PC-3 (cell line): ENCODE measurements around the gene TBC1D14. TPM values are rescaled to one million over a fixed set of nuclear protein-coding genes. Genes with fewer than 3 reads are reported as not detected.

Experiments
- ATAC-seq: fragments of 200-7000 bp; cut with Tn5 transposase; 2 replicates; pipeline ENCODE4 v1.9.1; 2020; ENCODE audit warnings: mild to moderate bottlenecking, moderate library complexity
- BruUV-seq: library from RNA; stranded (reverse); fragments of 400-500 nt; replicated peaks from 2 replicates; lab custom pipeline; 2021; lab: Mats Ljungman, UMichigan
- CTCF ChIA-PET: fragments of 300-600 bp; sonication (Branson Sonifier 250); formaldehyde crosslinking; loops from one replicate; lab custom pipeline; 2022; ENCODE audit warnings: antibody characterized with exemption; lab: Charles Lee
- POLR2A ChIA-PET: fragments of 300-600 bp; sonication (Branson Sonifier 250); formaldehyde crosslinking; loops from one replicate; lab custom pipeline; 2022; ENCODE audit warnings: antibody characterized with exemption; ENCODE audit not compliant: unreplicated experiment; lab: Charles Lee
- DNase-seq: peaks from one replicate; pipeline ENCODE4 v3.0.0-alpha.2; 2015
- H2AFZ ChIP-seq: fragments of 300-600 bp; sonication (generic); 2 replicates; pipeline ENCODE4 v1.6.0; 2016; ENCODE audit warnings: antibody characterized with exemption, low read length
- H3F3A ChIP-seq: fragments of 300-600 bp; sonication (generic); one replicate; pipeline ENCODE4 v1.6.0; 2017; ENCODE audit warnings: antibody characterized with exemption, low read length, control low read depth, mild to moderate bottlenecking; ENCODE audit not compliant: unreplicated experiment
- H3K27ac ChIP-seq: fragments of 300-600 bp; sonication (generic); 2 replicates; pipeline ENCODE4 v1.5.1; 2016; ENCODE audit warnings: mild to moderate bottlenecking, low read length
- H3K27me3 ChIP-seq: fragments of 300-600 bp; sonication (generic); 2 replicates; pipeline ENCODE4 v1.6.1; 2016; ENCODE audit warnings: low read length, mixed read lengths
- H3K36me3 ChIP-seq: fragments of 300-600 bp; sonication (generic); 2 replicates; pipeline ENCODE4 v1.6.1; 2016; ENCODE audit warnings: low read depth, mixed run types, low read length, mixed read lengths
- H3K4me1 ChIP-seq: fragments of 300-600 bp; sonication (generic); 2 replicates; pipeline ENCODE4 v1.5.1; 2016; ENCODE audit warnings: low read length; ENCODE audit not compliant: insufficient read depth
- H3K4me2 ChIP-seq: fragments of 300-600 bp; sonication (generic); 2 replicates; pipeline ENCODE4 v1.6.0; 2016; ENCODE audit warnings: low read length
- H3K4me3 ChIP-seq: fragments of 300-600 bp; sonication (generic); 2 replicates; pipeline ENCODE4 v1.5.1; 2016; ENCODE audit warnings: mild to moderate bottlenecking, low read length, mixed read lengths
- H3K79me2 ChIP-seq: fragments of 300-600 bp; sonication (generic); 2 replicates; pipeline ENCODE4 v1.6.1; 2017; ENCODE audit warnings: low read length, mixed read lengths
- H3K9ac ChIP-seq: fragments of 300-600 bp; sonication (generic); 2 replicates; pipeline ENCODE4 v1.6.0; 2016; ENCODE audit warnings: mild to moderate bottlenecking, low read length
- H3K9me2 ChIP-seq: fragments of 300-600 bp; sonication (generic); replicated peaks from 2 replicates; pipeline ENCODE4 v1.6.1; 2016; ENCODE audit warnings: mixed run types, low read length, mixed read lengths
- H3K9me3 ChIP-seq: fragments of 300-600 bp; sonication (generic); 2 replicates; pipeline ENCODE4 v1.6.1; 2016; ENCODE audit warnings: low read length, mixed read lengths
- H4K20me1 ChIP-seq: fragments of 300-600 bp; sonication (generic); 2 replicates; pipeline ENCODE4 v1.6.1; 2016; ENCODE audit warnings: low read length, mixed read lengths
- CTCF ChIP-seq: fragments of 300-600 bp; sonication (generic); conservative IDR thresholded peaks from 2 replicates; pipeline ENCODE4 v1.5.1; 2017; ENCODE audit warnings: antibody characterized with exemption, low read depth, mild to moderate bottlenecking, low read length
- EZH2 ChIP-seq: fragments of 300-600 bp; sonication (generic); IDR thresholded peaks from one replicate; pipeline ENCODE4 v1.6.1; 2017; ENCODE audit warnings: antibody characterized with exemption, mild to moderate bottlenecking, low read length; ENCODE audit not compliant: unreplicated experiment
- EZH2phosphoT487 ChIP-seq: fragments of 300-600 bp; sonication (generic); IDR thresholded peaks from 2 replicates; pipeline ENCODE4 v1.6.1; 2018; ENCODE audit warnings: mild to moderate bottlenecking, antibody characterized with exemption, low read length, borderline replicate concordance
- intact Hi-C: fragments of 100-400 bp; cut with micrococcal nuclease; formaldehyde crosslinking; loops from 2 replicates; pipeline ENCODE4 v1.9.0; 2023
- total RNA-seq: library from RNA; depleted of rRNA; stranded (reverse); fragments of >200 nt; gene quantifications from 2 replicates; pipeline ENCODE4 v1.2.3, GENCODE V29; 2014

The TBC1D14 gene
- total RNA-seq, 1 experiment from 2014 or later: 33.0 TPM

GRCh38 chr4:6946497-6946896 is 36.9 kb downstream of the TBC1D14 start:
- no TSS peak for BruUV-seq
- Histone ChIP-seq H4K20me1 (0 out of 2 replicates have a peak, but pooled peaks cover 3% of the 10 kb centered on the region), H3K4me1 (peaks cover 12% of the 10 kb centered on the region; the same call in 1 of the 2 replicates), H3K27ac (no peak overlapping the region), H3K9ac (no peak overlapping the region), H3K79me2 (no peaks in the 10 kb centered on the region), H3K36me3 (no peaks in the 10 kb centered on the region), H3K27me3 (no peaks in the 10 kb centered on the region), H3K4me2 (no peak overlapping the region), H3F3A (no peaks in the 10 kb centered on the region), H3K9me3 (no peaks in the 10 kb centered on the region), H3K4me3 (no peak overlapping the region), H2AFZ (no peak overlapping the region), H3K9me2 (no peaks in the 10 kb centered on the region)
- CTCF ChIA-PET: no interaction called here
- TF ChIP-seq EZH2phosphoT487 (no peak), CTCF (no peak), EZH2 (no peak)
- POLR2A ChIA-PET: no interaction called here
- intact Hi-C loops: no loop called here
- DNase-seq (no peak), ATAC-seq (no peak)

GRCh38 chr4:6948134-6948460 is 38.5 kb downstream of the TBC1D14 start:
- no peak overlapping the region for H3K4me2 ChIP-seq
- H3K27ac ChIP-seq: no peak overlapping the region
- H3K36me3 ChIP-seq: no peaks in the 10 kb centered on the region
- intact Hi-C loops: no loop called here
- H3K4me3 ChIP-seq: no peak overlapping the region
- ChIA-PET POLR2A (no interaction called here), CTCF (no interaction called here)
- H3K9ac ChIP-seq: no peak overlapping the region
- H4K20me1 ChIP-seq: no peaks in the 10 kb centered on the region
- no peaks in the 10 kb centered on the region for H3K27me3 ChIP-seq
- DNase-seq: no peak
- H3K4me1 ChIP-seq: no peaks in the 10 kb centered on the region
- BruUV-seq: no TSS peak
- no peaks in the 10 kb centered on the region for H3K79me2 ChIP-seq
- H3F3A ChIP-seq: no peaks in the 10 kb centered on the region
- H3K9me2 ChIP-seq: no peaks in the 10 kb centered on the region
- H3K9me3 ChIP-seq: no peaks in the 10 kb centered on the region
- no peak for ATAC-seq
- TF ChIP-seq EZH2phosphoT487 (no peak), CTCF (no peak), EZH2 (no peak)
- H2AFZ ChIP-seq: no peak overlapping the region

- Histone ChIP-seq H3K27ac (no peak overlapping the region), H3K4me1 (peaks cover 10% of the 10 kb centered on the region), H3K27me3 (no peaks in the 10 kb centered on the region), H4K20me1 (no peaks in the 10 kb centered on the region), H3F3A (no peaks in the 10 kb centered on the region), H3K4me2 (no peak overlapping the region), H3K9me3 (no peaks in the 10 kb centered on the region), H3K4me3 (no peak overlapping the region), H3K79me2 (no peaks in the 10 kb centered on the region), H3K9ac (no peak overlapping the region), H3K36me3 (no peaks in the 10 kb centered on the region), H3K9me2 (no peaks in the 10 kb centered on the region), H2AFZ (no peak overlapping the region)
- DNase-seq: no peak
- POLR2A ChIA-PET: no interaction called here
- no peak for TF ChIP-seq CTCF
- no peak for TF ChIP-seq EZH2
- no peak for TF ChIP-seq EZH2phosphoT487
- no TSS peak for BruUV-seq
- intact Hi-C loops: no loop called here
- no peak for ATAC-seq
- CTCF ChIA-PET: no interaction called here
Observed at GRCh38 chr4:6951880-6952381, 42.3 kb downstream of the TBC1D14 start.
